ENCODE measurements around the gene USP20. TPM values are rescaled to one million over a fixed set of nuclear protein-coding genes. Genes with fewer than 3 reads are reported as not detected.

Gene USP20
- total RNA-seq, 1 experiment from 2014 or later, result 22.1 TPM

GRCh38 chr9:129858167-129858962 lies 23.1 kb downstream of the USP20 start:
- no TSS peak for BruUV-seq (replicated peaks)
- TF ChIP-seq CTCF (conservative IDR thresholded peaks at IDR 0.05) (no peak), EZH2 (IDR thresholded peaks at IDR 0.05; ENCODE audit: low read depth) (no peak)
- CTCF ChIA-PET, result no interaction called here

GRCh38 chr9:129860653-129861446 lies 25.6 kb downstream of the USP20 start:
- Histone ChIP-seq H3K4me1 (replicated peaks; ENCODE audit: insufficient read depth) (no peaks in the 10 kb centered on the region), H4K20me1 (ENCODE audit: insufficient read depth) (no peaks in the 10 kb centered on the region), H3K79me2 (ENCODE audit: low read depth) (no peaks in the 10 kb centered on the region), H3K36me3 (ENCODE audit: low read depth) (peaks cover 5% of the 10 kb centered on the region; the same call in 1 of the 2 replicates), H2AFZ (no peak overlapping the region), H3F3A (ENCODE audit: insufficient read depth, low read depth) (0 out of 2 replicates have a peak, but pooled peaks cover 5% of the 10 kb centered on the region), H3K4me3 (no peak overlapping the region), H3K27ac (no peak overlapping the region), H3K4me2 (no peak overlapping the region), H3K9me3 (ENCODE audit: insufficient read depth, low read depth) (no peaks in the 10 kb centered on the region), H3K27me3 (ENCODE audit: insufficient read depth, low read depth) (no peaks in the 10 kb centered on the region), H3K9me2 (ENCODE audit: insufficient read depth) (no peaks in the 10 kb centered on the region)
- DNase-seq, result no peak
- POLR2A ChIA-PET (ENCODE audit: unreplicated experiment), result interaction anchor here (0.7 kb wide), 1 partner anchor 518 kb away, joined by 4 read pairs; no protein-coding TSS in a partner anchor
- CTCF ChIA-PET, result no interaction called here
- BruUV-seq (replicated peaks), result no TSS peak
- intact Hi-C loops (cut with micrococcal nuclease; ENCODE audit: unreplicated experiment), result no loop called here
- TF ChIP-seq CTCF (conservative IDR thresholded peaks at IDR 0.05) (no peak), EZH2 (IDR thresholded peaks at IDR 0.05; ENCODE audit: low read depth) (no peak)

More at GRCh38 chr9:129858167-129858962, 23.1 kb downstream of the USP20 start:
- Histone ChIP-seq H3K36me3 (ENCODE audit: low read depth) (no peaks in the 10 kb centered on the region), H2AFZ (no peak overlapping the region), H3K79me2 (ENCODE audit: low read depth) (no peaks in the 10 kb centered on the region), H3K4me1 (replicated peaks; ENCODE audit: insufficient read depth) (peaks cover 2% of the 10 kb centered on the region), H3K27ac (no peak overlapping the region), H3K4me3 (no peak overlapping the region), H3K9me3 (ENCODE audit: insufficient read depth, low read depth) (no peaks in the 10 kb centered on the region), H3K4me2 (no peak overlapping the region), H3K9me2 (ENCODE audit: insufficient read depth) (no peaks in the 10 kb centered on the region), H3K27me3 (ENCODE audit: insufficient read depth, low read depth) (no peaks in the 10 kb centered on the region), H4K20me1 (ENCODE audit: insufficient read depth) (no peaks in the 10 kb centered on the region), H3F3A (ENCODE audit: insufficient read depth, low read depth) (peaks cover 9% of the 10 kb centered on the region; the same call in 1 of the 2 replicates)
- DNase-seq, result no peak
- intact Hi-C loops (cut with micrococcal nuclease; ENCODE audit: unreplicated experiment), result no loop called here
- POLR2A ChIA-PET (ENCODE audit: unreplicated experiment), result interaction anchor here (0.6 kb wide), 1 partner anchor 34 kb away, joined by 3 read pairs; no protein-coding TSS in a partner anchor

GRCh38 chr9:129861447-129861827 lies 26.2 kb downstream of the USP20 start:
- peaks cover 5% of the 10 kb centered on the region; the same call in 1 of the 2 replicates for H3K36me3 ChIP-seq (ENCODE audit: low read depth)
- no peaks in the 10 kb centered on the region for H3K27me3 ChIP-seq (ENCODE audit: insufficient read depth, low read depth)
- no peak overlapping the region for H3K4me2 ChIP-seq
- 0 out of 2 replicates have a peak, but pooled peaks cover 5% of the 10 kb centered on the region for H3F3A ChIP-seq (ENCODE audit: insufficient read depth, low read depth)
- no peak overlapping the region for H3K4me3 ChIP-seq
- DNase-seq, result no peak
- H3K4me1 ChIP-seq (replicated peaks; ENCODE audit: insufficient read depth), result no peaks in the 10 kb centered on the region
- no peaks in the 10 kb centered on the region for H3K9me2 ChIP-seq (ENCODE audit: insufficient read depth)
- ChIA-PET CTCF (no interaction called here), POLR2A (ENCODE audit: unreplicated experiment) (no interaction called here)
- H2AFZ ChIP-seq, result no peak overlapping the region
- no peak for TF ChIP-seq CTCF (conservative IDR thresholded peaks at IDR 0.05)
- TF ChIP-seq EZH2 (IDR thresholded peaks at IDR 0.05; ENCODE audit: low read depth), result no peak
- intact Hi-C loops (cut with micrococcal nuclease; ENCODE audit: unreplicated experiment), result no loop called here
- H3K27ac ChIP-seq, result no peak overlapping the region
- H3K9me3 ChIP-seq (ENCODE audit: insufficient read depth, low read depth), result no peaks in the 10 kb centered on the region
- BruUV-seq (replicated peaks), result no TSS peak
- H3K79me2 ChIP-seq (ENCODE audit: low read depth), result no peaks in the 10 kb centered on the region
- no peaks in the 10 kb centered on the region for H4K20me1 ChIP-seq (ENCODE audit: insufficient read depth)

All from PC-9 (cell line).